ENCODE results near the gene EFHC1.

EFHC1 gene

GRCh38 chr6:52376763-52377162 lies 43.4 kb upstream of the EFHC1 start:
- H4K5ac ChIP-seq (ENCODE audit: low read length) = no peak overlapping the region

GRCh38 chr6:52377538-52378221 lies 42.5 kb upstream of the EFHC1 start:
- no CpG with 5 or more reads among the region's 3 CpGs for WGBS (ENCODE audit: extremely low coverage, insufficient coverage, low lambda C conversion rate)
- H2BK5ac ChIP-seq (ENCODE audit: low read length) = no peak overlapping the region
- no peaks in the 10 kb centered on the region for H3K79me2 ChIP-seq (ENCODE audit: control insufficient read depth, insufficient read depth, low read length)
- H3K27ac ChIP-seq (ENCODE audit: low read depth, low read length) = no peak overlapping the region
- H3K27me3 ChIP-seq (ENCODE audit: insufficient read depth, low read length, poor library complexity) = no peaks in the 10 kb centered on the region
- H3K36me3 ChIP-seq (ENCODE audit: control insufficient read depth, insufficient read depth, low read length) = no peaks in the 10 kb centered on the region
- no peak overlapping the region for H3K4ac ChIP-seq (ENCODE audit: low read depth, low read length)
- DNase-seq = no peak
- no peaks in the 10 kb centered on the region for H3K4me1 ChIP-seq (ENCODE audit: control insufficient read depth, low read depth, low read length)
- H3K79me1 ChIP-seq (ENCODE audit: low read length) = no peaks in the 10 kb centered on the region
- no peak overlapping the region for H2AK5ac ChIP-seq (ENCODE audit: low read length)
- H2BK120ac ChIP-seq (ENCODE audit: low read depth, low read length) = no peak overlapping the region
- H4K8ac ChIP-seq (ENCODE audit: low read depth, low read length) = no peak overlapping the region
- no peak overlapping the region for H3K4me3 ChIP-seq (ENCODE audit: low read length)
- no peak overlapping the region for H3K4me2 ChIP-seq (ENCODE audit: low read length)
- H3K56ac ChIP-seq (ENCODE audit: low read length) = no peak overlapping the region
- no peak overlapping the region for H3K23ac ChIP-seq (ENCODE audit: low read length)
- H3K18ac ChIP-seq (ENCODE audit: low read length) = no peak overlapping the region
- no peak overlapping the region for H4K5ac ChIP-seq (ENCODE audit: low read length)
- H3K9ac ChIP-seq (ENCODE audit: low read length) = no peak overlapping the region
- no peak overlapping the region for H2BK15ac ChIP-seq (replicated peaks; ENCODE audit: low read depth)

More at GRCh38 chr6:52376763-52377162, 43.4 kb upstream of the EFHC1 start:
- no peak overlapping the region for H3K18ac ChIP-seq (ENCODE audit: low read length)
- H3K23ac ChIP-seq (ENCODE audit: low read length) = no peak overlapping the region
- WGBS (ENCODE audit: extremely low coverage, insufficient coverage, low lambda C conversion rate) = no CpG with 5 or more reads among the region's 3 CpGs
- no peak for DNase-seq
- no peak overlapping the region for H3K27ac ChIP-seq (ENCODE audit: low read depth, low read length)
- H3K9ac ChIP-seq (ENCODE audit: low read length) = no peak overlapping the region
- no peak overlapping the region for H4K8ac ChIP-seq (ENCODE audit: low read depth, low read length)
- H3K4me3 ChIP-seq (ENCODE audit: low read length) = no peak overlapping the region
- H3K4me2 ChIP-seq (ENCODE audit: low read length) = no peak overlapping the region
- no peaks in the 10 kb centered on the region for H3K79me1 ChIP-seq (ENCODE audit: low read length)
- H3K36me3 ChIP-seq (ENCODE audit: control insufficient read depth, insufficient read depth, low read length) = no peaks in the 10 kb centered on the region
- H3K4ac ChIP-seq (ENCODE audit: low read depth, low read length) = no peak overlapping the region
- no peaks in the 10 kb centered on the region for H3K79me2 ChIP-seq (ENCODE audit: control insufficient read depth, insufficient read depth, low read length)
- no peak overlapping the region for H2BK5ac ChIP-seq (ENCODE audit: low read length)
- no peak overlapping the region for H2AK5ac ChIP-seq (ENCODE audit: low read length)
- H3K4me1 ChIP-seq (ENCODE audit: control insufficient read depth, low read depth, low read length) = no peaks in the 10 kb centered on the region
- no peaks in the 10 kb centered on the region for H3K27me3 ChIP-seq (ENCODE audit: insufficient read depth, low read length, poor library complexity)
- H3K56ac ChIP-seq (ENCODE audit: low read length) = no peak overlapping the region
- no peak overlapping the region for H2BK15ac ChIP-seq (replicated peaks; ENCODE audit: low read depth)
- no peak overlapping the region for H2BK120ac ChIP-seq (ENCODE audit: low read depth, low read length)

GRCh38 chr6:52381249-52381648 lies 38.9 kb upstream of the EFHC1 start:
- no peak overlapping the region for H2BK5ac ChIP-seq (ENCODE audit: low read length)
- no CpG with 5 or more reads among the region's 4 CpGs for WGBS (ENCODE audit: extremely low coverage, insufficient coverage, low lambda C conversion rate)

GRCh38 chr6:52384145-52384766 lies 35.9 kb upstream of the EFHC1 start:
- Histone ChIP-seq H3K79me1 (ENCODE audit: low read length) (no peaks in the 10 kb centered on the region), H2BK5ac (ENCODE audit: low read length) (no peak overlapping the region), H3K4me2 (ENCODE audit: low read length) (no peak overlapping the region), H3K36me3 (ENCODE audit: control insufficient read depth, insufficient read depth, low read length) (no peaks in the 10 kb centered on the region), H3K18ac (ENCODE audit: low read length) (no peak overlapping the region), H3K4me1 (ENCODE audit: control insufficient read depth, low read depth, low read length) (no peaks in the 10 kb centered on the region), H3K4me3 (ENCODE audit: low read length) (no peak overlapping the region), H3K79me2 (ENCODE audit: control insufficient read depth, insufficient read depth, low read length) (no peaks in the 10 kb centered on the region), H3K23ac (ENCODE audit: low read length) (no peak overlapping the region), H3K4ac (ENCODE audit: low read depth, low read length) (no peak overlapping the region), H3K27ac (ENCODE audit: low read depth, low read length) (no peak overlapping the region), H3K56ac (ENCODE audit: low read length) (no peak overlapping the region), H3K27me3 (ENCODE audit: insufficient read depth, low read length, poor library complexity) (no peaks in the 10 kb centered on the region), H4K8ac (ENCODE audit: low read depth, low read length) (no peak overlapping the region), H2BK120ac (ENCODE audit: low read depth, low read length) (no peak overlapping the region), H3K9ac (ENCODE audit: low read length) (no peak overlapping the region), H2AK5ac (ENCODE audit: low read length) (no peak overlapping the region), H2BK15ac (replicated peaks; ENCODE audit: low read depth) (no peak overlapping the region), H4K5ac (ENCODE audit: low read length) (no peak overlapping the region)
- no peak for DNase-seq
- no CpG with 5 or more reads among the region's 2 CpGs for WGBS (ENCODE audit: extremely low coverage, insufficient coverage, low lambda C conversion rate)

More at GRCh38 chr6:52381249-52381648, 38.9 kb upstream of the EFHC1 start:
- Histone ChIP-seq H2AK5ac (ENCODE audit: low read length) (no peak overlapping the region), H2BK120ac (ENCODE audit: low read depth, low read length) (no peak overlapping the region), H3K56ac (ENCODE audit: low read length) (no peak overlapping the region), H3K27me3 (ENCODE audit: insufficient read depth, low read length, poor library complexity) (no peaks in the 10 kb centered on the region), H3K4me2 (ENCODE audit: low read length) (no peak overlapping the region), H2BK15ac (replicated peaks; ENCODE audit: low read depth) (no peak overlapping the region), H3K23ac (ENCODE audit: low read length) (no peak overlapping the region), H3K27ac (ENCODE audit: low read depth, low read length) (no peak overlapping the region), H3K18ac (ENCODE audit: low read length) (no peak overlapping the region), H3K79me1 (ENCODE audit: low read length) (no peaks in the 10 kb centered on the region), H3K4me3 (ENCODE audit: low read length) (no peak overlapping the region), H3K4me1 (ENCODE audit: control insufficient read depth, low read depth, low read length) (no peaks in the 10 kb centered on the region), H3K9ac (ENCODE audit: low read length) (no peak overlapping the region), H4K8ac (ENCODE audit: low read depth, low read length) (no peak overlapping the region), H3K36me3 (ENCODE audit: control insufficient read depth, insufficient read depth, low read length) (no peaks in the 10 kb centered on the region), H3K79me2 (ENCODE audit: control insufficient read depth, insufficient read depth, low read length) (no peaks in the 10 kb centered on the region), H4K5ac (ENCODE audit: low read length) (no peak overlapping the region), H3K4ac (ENCODE audit: low read depth, low read length) (no peak overlapping the region)
- no peak for DNase-seq

- H2BK5ac ChIP-seq (ENCODE audit: low read length) = no peak overlapping the region
- H3K79me2 ChIP-seq (ENCODE audit: control insufficient read depth, insufficient read depth, low read length) = no peaks in the 10 kb centered on the region
- H3K27ac ChIP-seq (ENCODE audit: low read depth, low read length) = no peak overlapping the region
- no peak overlapping the region for H3K56ac ChIP-seq (ENCODE audit: low read length)
- no peak for DNase-seq
- no peaks in the 10 kb centered on the region for H3K79me1 ChIP-seq (ENCODE audit: low read length)
- H3K4me3 ChIP-seq (ENCODE audit: low read length) = no peak overlapping the region
- no peak overlapping the region for H3K4ac ChIP-seq (ENCODE audit: low read depth, low read length)
- H4K8ac ChIP-seq (ENCODE audit: low read depth, low read length) = no peak overlapping the region
- H2BK120ac ChIP-seq (ENCODE audit: low read depth, low read length) = no peak overlapping the region
- no peaks in the 10 kb centered on the region for H3K4me1 ChIP-seq (ENCODE audit: control insufficient read depth, low read depth, low read length)
- H3K18ac ChIP-seq (ENCODE audit: low read length) = no peak overlapping the region
- no peak overlapping the region for H3K9ac ChIP-seq (ENCODE audit: low read length)
- H3K36me3 ChIP-seq (ENCODE audit: control insufficient read depth, insufficient read depth, low read length) = no peaks in the 10 kb centered on the region
- H4K5ac ChIP-seq (ENCODE audit: low read length) = no peak overlapping the region
- H3K27me3 ChIP-seq (ENCODE audit: insufficient read depth, low read length, poor library complexity) = no peaks in the 10 kb centered on the region
- no CpG with 5 or more reads among the region's 4 CpGs for WGBS (ENCODE audit: extremely low coverage, insufficient coverage, low lambda C conversion rate)
- no peak overlapping the region for H2AK5ac ChIP-seq (ENCODE audit: low read length)
- no peak overlapping the region for H3K23ac ChIP-seq (ENCODE audit: low read length)
- H3K4me2 ChIP-seq (ENCODE audit: low read length) = no peak overlapping the region
- H2BK15ac ChIP-seq (replicated peaks; ENCODE audit: low read depth) = no peak overlapping the region
Observed at GRCh38 chr6:52385074-52385473, 35.1 kb upstream of the EFHC1 start.

All from mesendoderm (in vitro differentiated cells).